Measurements from ENCODE around the gene NKX6-2.

Gene NKX6-2

GRCh38 chr10:132785723-132786475 lies at the start of gene NKX6-2:
Gene NKX6-2, minus strand, starts transcription at chr10:132786147. Its CDS starts 199 bp downstream, at chr10:132785948.
- Histone ChIP-seq H3K4me2 (ENCODE audit: low read length) (no peak within 1 kb of the TSS), H2AFZ (no peak within 1 kb of the TSS), H3K9me3 (ENCODE audit: control insufficient read depth, low read length) (no peaks in the 10 kb centered on the region), H3K79me2 (no peaks in the 10 kb centered on the region), H3K27me3 (ENCODE audit: control insufficient read depth, insufficient read depth, low read length) (peaks cover 4% of the 10 kb centered on the region), H3K9ac (no peak within 1 kb of the TSS), H3K27ac (no peak within 1 kb of the TSS), H3K4me1 (no peaks in the 10 kb centered on the region), H3K36me3 (ENCODE audit: control insufficient read depth, insufficient read depth, low read length) (no peaks in the 10 kb centered on the region), H3K4me3 (ENCODE audit: low read depth, low read length) (no peak within 1 kb of the TSS)
- no peak for TF ChIP-seq CTCF (IDR thresholded peaks at IDR 0.05)

GRCh38 chr10:132834891-132835847 lies 49.2 kb upstream of the NKX6-2 start:
- Histone ChIP-seq H3K4me1 (no peaks in the 10 kb centered on the region), H3K4me3 (ENCODE audit: low read depth, low read length) (no peak overlapping the region), H3K27ac (no peak overlapping the region), H3K9me3 (ENCODE audit: control insufficient read depth, low read length) (no peaks in the 10 kb centered on the region), H3K79me2 (no peaks in the 10 kb centered on the region), H3K9ac (no peak overlapping the region), H3K4me2 (ENCODE audit: low read length) (no peak overlapping the region), H2AFZ (no peak overlapping the region), H3K36me3 (ENCODE audit: control insufficient read depth, insufficient read depth, low read length) (no peaks in the 10 kb centered on the region), H3K27me3 (ENCODE audit: control insufficient read depth, insufficient read depth, low read length) (peaks cover 5% of the 10 kb centered on the region)
- no peak for TF ChIP-seq CTCF (IDR thresholded peaks at IDR 0.05)

- Histone ChIP-seq H3K9me3 (ENCODE audit: control insufficient read depth, low read length) (no peaks in the 10 kb centered on the region), H3K27me3 (ENCODE audit: control insufficient read depth, insufficient read depth, low read length) (peaks cover 5% of the 10 kb centered on the region), H2AFZ (no peak overlapping the region), H3K27ac (no peak overlapping the region), H3K9ac (no peak overlapping the region), H3K4me2 (ENCODE audit: low read length) (no peak overlapping the region), H3K36me3 (ENCODE audit: control insufficient read depth, insufficient read depth, low read length) (no peaks in the 10 kb centered on the region), H3K4me3 (ENCODE audit: low read depth, low read length) (no peak overlapping the region), H3K79me2 (no peaks in the 10 kb centered on the region), H3K4me1 (no peaks in the 10 kb centered on the region)
- TF ChIP-seq CTCF (IDR thresholded peaks at IDR 0.05) = no peak
These were observed 48.4 kb upstream of the NKX6-2 start for GRCh38 chr10:132834311-132834761.

- no peak overlapping the region for H3K9ac ChIP-seq
- H3K4me1 ChIP-seq = no peaks in the 10 kb centered on the region
- no peak overlapping the region for H3K4me3 ChIP-seq (ENCODE audit: low read depth, low read length)
- no peak overlapping the region for H3K27ac ChIP-seq
- no peak for TF ChIP-seq CTCF (IDR thresholded peaks at IDR 0.05)
- H3K27me3 ChIP-seq (ENCODE audit: control insufficient read depth, insufficient read depth, low read length) = peaks cover 5% of the 10 kb centered on the region
- no peaks in the 10 kb centered on the region for H3K9me3 ChIP-seq (ENCODE audit: control insufficient read depth, low read length)
- no peaks in the 10 kb centered on the region for H3K36me3 ChIP-seq (ENCODE audit: control insufficient read depth, insufficient read depth, low read length)
- H3K79me2 ChIP-seq = no peaks in the 10 kb centered on the region
- no peak overlapping the region for H2AFZ ChIP-seq
- no peak overlapping the region for H3K4me2 ChIP-seq (ENCODE audit: low read length)
These were observed 47.6 kb upstream of the NKX6-2 start for GRCh38 chr10:132833421-132834111.

Data from parathyroid adenoma (tissue), 2 donors.